Left lobe of liver (tissue), 2 donors: ENCODE data around the gene DAGLB. TPM values are rescaled to one million over a fixed set of nuclear protein-coding genes. Genes with fewer than 3 reads are reported as not detected.
A peak's percentile ranks its signal among the peaks of the same experiment; 100 is the strongest.
"Not testable (repeated sequence)": the region's sequence is repeated elsewhere in the genome, so short reads cannot be mapped to it uniquely, and the experiment has no call there.

Experiments used
- ATAC-seq: fragments of 200-7000 bp; cut with Tn5 transposase; one replicate; pipeline ENCODE4 v1.9.1; 2020; ENCODE audit warnings: mild to moderate bottlenecking, moderate library complexity
- DNase-seq: peaks from one replicate; pipeline ENCODE4 v3.0.0-alpha.2; 2020; ENCODE audit warnings: low spot score
- total RNA-seq: library from RNA; stranded (reverse); gene quantifications from one replicate; pipeline ENCODE4 v1.2.1, GENCODE V29; 2021
- donor health status: DM: no; HTN: no; CAD: no; lungs with moderate emphysema.
- donor health status: DM: no; HTN: yes; CAD: no.

DAGLB gene
- 17.9 TPM for total RNA-seq

- ATAC-seq (peak; percentile 86), DNase-seq (peak; percentile 96)
Measured at GRCh38 chr7:6447581-6448199, at the start of gene DAGLB. Gene DAGLB, minus strand, starts transcription at chr7:6447954. Its CDS starts 112 bp downstream, at chr7:6447842.

DNA sequence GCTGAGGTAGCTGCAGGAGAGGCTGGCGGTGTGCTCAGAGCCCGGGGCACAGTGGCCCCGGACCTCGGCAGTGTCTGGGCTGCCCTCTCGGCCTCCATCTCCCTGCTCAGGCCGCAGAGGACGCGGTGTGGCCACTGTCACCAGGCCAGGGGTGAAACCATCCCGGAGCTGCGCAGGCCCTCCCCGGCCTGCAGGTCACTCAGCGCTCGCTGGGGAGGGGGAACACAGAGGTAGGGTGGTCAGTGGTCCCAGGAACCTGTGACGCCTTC lies 49.8 kb upstream of the DAGLB start:
- no peak for DNase-seq
- no peak for ATAC-seq

- ATAC-seq (no peak), DNase-seq (no peak)
Measured at GRCh38 chr7:6496842-6497636, 49.3 kb upstream of the DAGLB start.

GRCh38 chr7:6495597-6496262 lies 48.0 kb upstream of the DAGLB start:
- ATAC-seq (no peak), DNase-seq (no peak)

DNA sequence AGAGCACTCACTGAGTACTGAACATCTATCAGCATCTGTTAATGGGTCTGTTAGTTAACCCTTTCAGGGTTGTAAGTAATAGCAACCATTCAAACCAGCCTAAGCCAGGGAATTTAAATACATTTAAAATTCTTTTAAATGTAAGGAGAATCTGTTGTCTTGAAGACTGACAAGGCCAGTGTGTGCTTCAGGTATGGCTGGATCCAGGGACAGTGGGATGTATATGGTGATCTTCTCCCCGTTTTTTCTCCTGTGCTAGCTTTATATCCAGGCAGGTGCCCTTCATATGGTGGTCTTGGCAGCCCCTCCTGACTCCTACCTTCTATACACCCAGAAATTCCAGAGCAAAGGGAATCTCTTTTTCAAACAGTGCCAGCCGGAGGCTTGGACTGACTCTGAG lies 46.6 kb upstream of the DAGLB start:
- ATAC-seq = no peak
- no peak for DNase-seq

- DNase-seq = no peak
- no peak for ATAC-seq
Measured at GRCh38 chr7:6491194-6491593, 43.4 kb upstream of the DAGLB start.

DNA sequence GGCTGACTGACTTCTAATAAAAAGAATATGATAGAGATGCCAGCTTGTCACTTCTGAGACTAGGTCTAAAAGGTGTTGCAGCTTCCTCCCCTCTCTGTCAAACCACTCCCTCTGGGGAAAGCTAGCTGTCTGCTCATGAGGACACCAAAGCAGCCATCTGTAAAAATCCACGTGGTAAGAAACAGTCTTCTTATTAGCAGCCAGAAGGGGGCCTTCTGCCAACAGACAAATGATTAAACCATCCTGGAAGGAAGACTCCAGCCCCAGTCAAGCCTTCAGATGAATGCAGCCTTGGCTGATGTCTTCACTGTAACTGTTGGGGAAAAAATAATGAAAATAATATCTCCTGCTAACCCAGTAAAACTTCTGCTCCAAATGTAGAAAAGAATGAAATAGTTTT lies 41.9 kb upstream of the DAGLB start:
- DNase-seq (no peak), ATAC-seq (no peak)

DNA sequence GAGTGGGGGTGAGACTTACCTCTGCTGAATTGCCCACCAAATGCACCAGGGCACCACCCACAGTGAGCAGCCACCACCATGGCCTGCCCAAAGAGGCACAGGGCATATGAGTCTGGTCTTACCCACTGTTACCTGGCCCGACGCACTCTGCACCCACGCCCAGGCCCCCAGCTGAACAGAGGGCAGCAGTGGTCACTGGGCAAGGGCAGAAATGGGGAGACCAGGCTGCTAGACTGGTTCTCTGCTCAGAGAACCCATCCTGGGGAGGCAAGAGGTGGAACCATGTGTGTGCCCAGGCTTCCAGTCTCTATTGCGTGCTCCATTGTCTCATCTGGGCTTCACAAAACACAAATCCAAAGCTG lies 39.4 kb upstream of the DAGLB start:
- ATAC-seq = no peak
- DNase-seq = no peak

GRCh38 chr7:6486438-6487183 lies 38.9 kb upstream of the DAGLB start:
- DNase-seq = no peak
- ATAC-seq = no peak

DNA sequence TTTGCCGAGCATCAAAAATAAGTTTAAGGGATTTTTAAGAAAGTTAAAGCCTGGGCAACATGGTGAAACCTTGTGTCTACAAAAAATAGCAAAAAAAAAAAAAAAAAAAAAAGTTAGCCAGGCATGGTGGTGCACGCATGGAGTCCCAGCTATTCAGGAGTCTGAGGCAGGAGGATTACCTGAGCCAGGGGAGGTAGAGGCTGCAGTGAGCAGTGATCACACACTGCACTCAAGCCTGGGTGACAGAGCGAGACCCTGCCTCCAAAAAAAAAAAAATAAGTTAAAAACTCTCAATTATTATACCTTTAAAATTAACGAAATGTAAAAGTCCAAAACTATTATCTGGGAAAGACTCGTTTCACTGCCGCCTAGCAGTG lies 35.0 kb upstream of the DAGLB start:
- ATAC-seq = peak; percentile 6
- DNase-seq = no peak

DNA sequence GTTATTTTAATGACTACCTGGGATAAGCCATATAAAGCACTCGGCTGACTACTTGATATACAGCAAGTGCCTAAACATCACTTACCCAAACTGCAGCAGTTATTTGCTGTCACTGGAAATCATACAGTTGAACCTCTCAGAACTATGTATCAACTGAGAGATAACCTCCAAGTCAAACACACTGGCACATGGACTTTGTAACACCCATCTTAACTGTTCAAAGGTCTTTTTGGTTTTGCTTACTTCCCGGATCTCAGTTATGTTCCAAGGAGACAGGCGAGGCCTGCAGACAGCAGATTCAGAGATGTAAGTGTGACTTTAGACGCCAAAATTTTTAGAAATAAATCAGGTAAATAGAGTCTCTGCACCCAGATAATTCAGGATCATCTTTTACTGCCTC lies 34.6 kb upstream of the DAGLB start:
- DNase-seq = no peak
- ATAC-seq = peak; percentile 46

GRCh38 chr7:6481445-6481844 lies 33.7 kb upstream of the DAGLB start:
- ATAC-seq (no peak), DNase-seq (no peak)

DNA sequence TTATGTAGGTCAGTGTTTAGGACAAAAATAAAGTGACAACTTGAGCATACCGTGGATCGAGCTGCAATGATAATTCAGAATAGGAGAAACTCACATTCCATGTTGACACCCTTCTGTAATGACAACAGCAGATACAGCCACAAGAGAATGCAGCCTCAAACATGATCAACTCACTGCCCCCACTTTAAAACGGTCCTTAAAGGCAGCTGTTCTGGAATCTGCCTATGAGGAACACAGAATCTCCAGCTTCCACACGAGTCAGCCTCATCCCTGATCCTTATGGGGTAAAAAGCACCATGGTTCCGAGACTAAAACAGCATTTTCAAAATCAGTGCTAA lies 32.5 kb upstream of the DAGLB start:
- ATAC-seq (no peak), DNase-seq (no peak)

DNA sequence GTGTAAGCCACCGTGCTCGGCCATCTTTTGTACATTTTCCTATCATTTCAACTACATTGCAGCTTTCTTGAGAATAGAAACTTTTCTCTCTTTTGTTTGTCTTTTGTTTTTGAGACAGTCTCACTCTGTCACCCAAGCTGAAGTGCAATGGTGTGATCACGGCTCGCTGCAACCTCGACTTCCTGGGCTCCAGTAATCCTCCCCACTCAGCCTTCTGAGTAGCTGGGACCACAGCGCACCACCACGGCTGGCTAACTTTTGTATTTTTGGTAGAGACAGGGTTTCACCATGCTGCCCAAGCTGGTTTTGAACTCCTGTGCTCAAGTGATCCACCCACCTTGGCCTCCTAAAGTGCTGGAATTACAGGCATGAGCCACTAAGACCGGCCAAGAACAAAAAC lies 31.3 kb upstream of the DAGLB start:
- DNase-seq = no peak

DNA sequence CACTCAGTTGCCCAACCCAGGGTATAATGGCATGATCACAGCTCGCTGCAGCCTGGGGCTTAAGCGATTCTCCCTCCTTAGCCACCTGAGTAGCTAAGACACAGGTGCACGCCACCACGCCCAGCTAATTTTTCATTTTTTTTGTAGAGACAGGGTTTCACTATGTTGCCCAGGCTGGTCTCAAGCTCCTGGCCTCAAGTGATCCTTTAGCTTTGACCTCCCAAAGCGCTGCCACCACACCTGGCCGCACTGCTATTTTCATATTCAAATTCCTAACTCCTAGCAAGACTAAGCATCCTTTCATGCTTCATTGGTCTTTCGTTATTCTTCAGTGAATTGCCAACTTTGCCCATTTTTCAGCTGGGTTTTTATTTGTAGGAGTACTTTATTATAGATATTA lies 30.4 kb upstream of the DAGLB start:
- DNase-seq (no peak), ATAC-seq (no peak)

More for the DNA sequence above, 31.3 kb upstream of the DAGLB start:
- no peak for ATAC-seq

GRCh38 chr7:6477318-6477660 lies 29.5 kb upstream of the DAGLB start:
- ATAC-seq = no peak

DNA sequence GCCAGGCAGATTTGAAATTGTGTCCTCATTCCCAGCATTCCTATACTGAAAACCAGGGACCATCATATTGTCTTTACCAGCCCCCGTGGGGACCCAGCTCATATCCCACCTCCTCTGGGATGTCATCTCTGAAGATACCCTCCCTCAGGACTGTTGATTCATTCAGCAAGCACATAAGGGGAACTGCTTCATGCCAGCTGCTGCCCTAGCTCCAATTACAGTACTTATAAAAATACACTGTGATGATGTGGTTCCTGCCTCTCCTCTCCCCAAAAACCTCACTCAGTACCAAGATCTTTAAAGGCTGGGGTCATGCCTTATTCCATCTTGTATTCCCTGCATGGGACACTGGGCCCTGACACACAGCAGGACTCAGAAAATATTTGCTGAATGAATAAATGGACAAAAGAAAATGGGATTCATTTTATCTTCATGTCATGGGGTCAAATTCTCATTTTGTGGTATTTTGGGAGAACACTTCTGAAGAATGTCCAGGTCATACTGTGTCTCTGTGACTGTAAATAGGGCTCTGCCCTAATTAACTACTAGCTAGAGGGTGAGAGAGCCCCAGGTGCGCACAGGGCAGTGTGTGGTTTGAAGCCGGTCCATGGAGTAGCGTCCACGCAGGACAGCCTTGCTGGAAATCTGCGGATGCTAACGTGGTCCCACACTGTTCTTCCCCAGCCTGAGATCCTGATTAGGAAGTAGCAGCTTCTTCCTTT lies 29.0 kb upstream of the DAGLB start:
- ATAC-seq = no peak
- no peak for DNase-seq

More at GRCh38 chr7:6477318-6477660, 29.5 kb upstream of the DAGLB start:
- DNase-seq = no peak

- ATAC-seq (no peak), DNase-seq (no peak)
Measured at GRCh38 chr7:6475433-6476186, 27.9 kb upstream of the DAGLB start.

GRCh38 chr7:6465862-6466261 lies 18.1 kb upstream of the DAGLB start:
- ATAC-seq (no peak), DNase-seq (no peak)

GRCh38 chr7:6463609-6464008 lies 15.9 kb upstream of the DAGLB start:
- ATAC-seq, DNase-seq: not testable (repeated sequence)
